Neural cell (in vitro differentiated cells): ENCODE results near the gene TBL1X. TPM values are rescaled to one million over a fixed set of nuclear protein-coding genes. Genes with fewer than 3 reads are reported as not detected.

Source experiments
- H2AFZ ChIP-seq: fragments of 200-600, 300-800 bp; sonication (generic), shearing (Covaris generic); 2 replicates; pipeline ENCODE4 v1.6.0; 2014; ENCODE audit warnings: low read depth, mild to moderate bottlenecking, antibody characterized with exemption, low read length, moderate library complexity
- H3F3A ChIP-seq: fragments of 200-600 bp; shearing (Covaris generic); 2 replicates; pipeline ENCODE4 v1.6.1; 2016; ENCODE audit warnings: mild to moderate bottlenecking, moderate library complexity, mixed read lengths, antibody characterized with exemption, low read length; ENCODE audit not compliant: insufficient read depth, poor library complexity, severe bottlenecking
- H3K27ac ChIP-seq: fragments of 200-600, 300-800 bp; sonication (generic), shearing (Covaris generic); 2 replicates; pipeline ENCODE4 v1.5.1; 2014; ENCODE audit warnings: mild to moderate bottlenecking, low read length, moderate library complexity
- H3K27me3 ChIP-seq: fragments of 300-800, 200-600 bp; sonication (generic), shearing (Covaris generic); 2 replicates; pipeline ENCODE4 v1.6.0; 2014; ENCODE audit warnings: mild to moderate bottlenecking, low read depth, low read length, moderate library complexity; ENCODE audit not compliant: insufficient read depth
- H3K36me3 ChIP-seq: fragments of 300-800, 200-600 bp; sonication (generic), shearing (Covaris generic); 2 replicates; pipeline ENCODE4 v1.5.1; 2014; ENCODE audit warnings: mild to moderate bottlenecking, antibody characterized with exemption, low read length, moderate library complexity; ENCODE audit not compliant: insufficient read depth
- H3K4me2 ChIP-seq: fragments of 300-800, 200-600 bp; sonication (generic), shearing (Covaris generic); 2 replicates; pipeline ENCODE4 v1.6.0; 2014; ENCODE audit warnings: mild to moderate bottlenecking, low read length
- H3K4me3 ChIP-seq: fragments of 300-800, 200-600 bp; sonication (generic), shearing (Covaris generic); 2 replicates; pipeline ENCODE4 v1.5.1; 2014; ENCODE audit warnings: mild to moderate bottlenecking, low read length, moderate library complexity
- H3K79me2 ChIP-seq: fragments of 200-600 bp; shearing (Covaris generic); replicated peaks from 2 replicates; pipeline ENCODE4 v1.6.0; 2014; ENCODE audit warnings: mild to moderate bottlenecking, low read length, moderate library complexity; ENCODE audit not compliant: insufficient read depth
- H3K9ac ChIP-seq: fragments of 300-800, 200-600 bp; sonication (generic), shearing (Covaris generic); 2 replicates; pipeline ENCODE4 v1.6.1; 2016; ENCODE audit warnings: mild to moderate bottlenecking, low read length, mixed read lengths
- H3K9me2 ChIP-seq: fragments of 200-600 bp; shearing (Covaris generic); 2 replicates; pipeline ENCODE4 v1.6.1; 2016; ENCODE audit warnings: mild to moderate bottlenecking, low read length, mixed read lengths; ENCODE audit not compliant: insufficient read depth
- H3K9me3 ChIP-seq: fragments of 200-600, 300-800 bp; sonication (generic), shearing (Covaris generic); 2 replicates; pipeline ENCODE4 v1.6.1; 2016; ENCODE audit warnings: mild to moderate bottlenecking, mixed run types, low read length, moderate library complexity, mixed read lengths
- H4K20me1 ChIP-seq: fragments of 200-600 bp; shearing (Covaris generic); 2 replicates; pipeline ENCODE4 v1.6.1; 2016; ENCODE audit warnings: mild to moderate bottlenecking, mixed run types; ENCODE audit not compliant: insufficient read depth
- EP300 ChIP-seq: fragments of 450-650 bp; conservative IDR thresholded peaks from 2 replicates; pipeline ENCODE4 v1.6.1; 2014; ENCODE audit warnings: antibody characterized with exemption, mild to moderate bottlenecking, moderate library complexity; ENCODE audit not compliant: poor library complexity, severe bottlenecking
- EZH2 ChIP-seq: fragments of 200-600, 300-800 bp; shearing (Covaris generic), sonication (generic); IDR thresholded peaks from 2 replicates; pipeline ENCODE4 v1.6.1; 2014; ENCODE audit warnings: antibody characterized with exemption, low read length, borderline replicate concordance, mild to moderate bottlenecking; ENCODE audit not compliant: insufficient read depth, poor library complexity, severe bottlenecking
- MXI1 ChIP-seq: fragments of 450-650 bp; conservative IDR thresholded peaks from 2 replicates; pipeline ENCODE4 v1.6.1; 2014; ENCODE audit warnings: antibody characterized with exemption, mild to moderate bottlenecking; ENCODE audit not compliant: poor library complexity, severe bottlenecking
- POLR2AphosphoS5 ChIP-seq: IDR thresholded peaks from 2 replicates; pipeline ENCODE4 v1.6.1; 2012
- RAD21 ChIP-seq: fragments of 450-650 bp; conservative IDR thresholded peaks from 2 replicates; pipeline ENCODE4 v1.6.1; 2014; ENCODE audit warnings: antibody characterized with exemption, mild to moderate bottlenecking, moderate library complexity
- SMC3 ChIP-seq: fragments of 450-650 bp; conservative IDR thresholded peaks from 2 replicates; pipeline ENCODE4 v1.6.1; 2014; ENCODE audit warnings: antibody characterized with exemption, mild to moderate bottlenecking, moderate library complexity; ENCODE audit not compliant: poor library complexity
- polyA plus RNA-seq: library from polyadenylated mRNA; depleted of rRNA; stranded (reverse); fragments of >200 nt; gene quantifications from 2 replicates; pipeline ENCODE4 v1.2.3, GENCODE V29; 2014
- TF ChIP-seq, protein P1 (sequence below): IDR thresholded peaks from 2 replicates; pipeline ENCODE4 v1.6.1; 2012; ENCODE audit warnings: borderline replicate concordance
- TF ChIP-seq, protein P2 (sequence below): fragments of 450-650 bp; IDR thresholded peaks from 2 replicates; pipeline ENCODE4 v1.5.1; 2014; ENCODE audit warnings: antibody characterized with exemption, mild to moderate bottlenecking, moderate library complexity; ENCODE audit not compliant: poor library complexity, severe bottlenecking

TBL1X gene
- polyA plus RNA-seq, 1 donor from 2014 or later = 2.2 TPM

DNA sequence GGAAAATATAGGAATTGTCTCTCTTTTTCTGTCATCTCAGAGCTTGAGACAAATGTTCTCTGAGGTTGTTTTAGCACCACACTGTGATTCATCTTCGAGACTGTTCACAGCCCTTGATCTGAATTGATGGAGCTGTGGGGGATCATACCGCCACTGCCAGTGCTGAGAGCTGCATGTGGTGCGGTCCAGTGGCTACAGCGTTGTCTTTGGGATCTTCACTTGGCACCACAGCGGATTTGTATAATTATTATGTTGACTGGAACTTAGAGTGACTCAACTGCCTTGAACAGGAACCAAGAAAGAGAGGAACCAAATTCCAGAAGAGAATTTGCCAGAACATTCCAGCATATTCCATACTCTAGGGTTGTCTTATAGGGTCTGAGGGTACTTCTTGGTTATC, 29.1 kb downstream of the TBL1X start:
- Histone ChIP-seq H4K20me1 (no peaks in the 10 kb centered on the region), H3K4me3 (no peak overlapping the region), H3K4me2 (no peak overlapping the region), H3K9me2 (no peaks in the 10 kb centered on the region), H3K9me3 (no peaks in the 10 kb centered on the region), H3K9ac (no peak overlapping the region), H3K27ac (no peak overlapping the region), H3K79me2 (peaks cover 6% of the 10 kb centered on the region), H3K36me3 (no peaks in the 10 kb centered on the region), H2AFZ (no peak overlapping the region), H3F3A (no peaks in the 10 kb centered on the region), H3K27me3 (no peaks in the 10 kb centered on the region)
- TF ChIP-seq EZH2 (no peak), POLR2AphosphoS5 (no peak), RAD21 (no peak), SMC3 (no peak), MXI1 (no peak)
- TF ChIP-seq, protein P1, sequence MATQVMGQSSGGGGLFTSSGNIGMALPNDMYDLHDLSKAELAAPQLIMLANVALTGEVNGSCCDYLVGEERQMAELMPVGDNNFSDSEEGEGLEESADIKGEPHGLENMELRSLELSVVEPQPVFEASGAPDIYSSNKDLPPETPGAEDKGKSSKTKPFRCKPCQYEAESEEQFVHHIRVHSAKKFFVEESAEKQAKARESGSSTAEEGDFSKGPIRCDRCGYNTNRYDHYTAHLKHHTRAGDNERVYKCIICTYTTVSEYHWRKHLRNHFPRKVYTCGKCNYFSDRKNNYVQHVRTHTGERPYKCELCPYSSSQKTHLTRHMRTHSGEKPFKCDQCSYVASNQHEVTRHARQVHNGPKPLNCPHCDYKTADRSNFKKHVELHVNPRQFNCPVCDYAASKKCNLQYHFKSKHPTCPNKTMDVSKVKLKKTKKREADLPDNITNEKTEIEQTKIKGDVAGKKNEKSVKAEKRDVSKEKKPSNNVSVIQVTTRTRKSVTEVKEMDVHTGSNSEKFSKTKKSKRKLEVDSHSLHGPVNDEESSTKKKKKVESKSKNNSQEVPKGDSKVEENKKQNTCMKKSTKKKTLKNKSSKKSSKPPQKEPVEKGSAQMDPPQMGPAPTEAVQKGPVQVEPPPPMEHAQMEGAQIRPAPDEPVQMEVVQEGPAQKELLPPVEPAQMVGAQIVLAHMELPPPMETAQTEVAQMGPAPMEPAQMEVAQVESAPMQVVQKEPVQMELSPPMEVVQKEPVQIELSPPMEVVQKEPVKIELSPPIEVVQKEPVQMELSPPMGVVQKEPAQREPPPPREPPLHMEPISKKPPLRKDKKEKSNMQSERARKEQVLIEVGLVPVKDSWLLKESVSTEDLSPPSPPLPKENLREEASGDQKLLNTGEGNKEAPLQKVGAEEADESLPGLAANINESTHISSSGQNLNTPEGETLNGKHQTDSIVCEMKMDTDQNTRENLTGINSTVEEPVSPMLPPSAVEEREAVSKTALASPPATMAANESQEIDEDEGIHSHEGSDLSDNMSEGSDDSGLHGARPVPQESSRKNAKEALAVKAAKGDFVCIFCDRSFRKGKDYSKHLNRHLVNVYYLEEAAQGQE = no peak
- TF ChIP-seq, protein P2, sequence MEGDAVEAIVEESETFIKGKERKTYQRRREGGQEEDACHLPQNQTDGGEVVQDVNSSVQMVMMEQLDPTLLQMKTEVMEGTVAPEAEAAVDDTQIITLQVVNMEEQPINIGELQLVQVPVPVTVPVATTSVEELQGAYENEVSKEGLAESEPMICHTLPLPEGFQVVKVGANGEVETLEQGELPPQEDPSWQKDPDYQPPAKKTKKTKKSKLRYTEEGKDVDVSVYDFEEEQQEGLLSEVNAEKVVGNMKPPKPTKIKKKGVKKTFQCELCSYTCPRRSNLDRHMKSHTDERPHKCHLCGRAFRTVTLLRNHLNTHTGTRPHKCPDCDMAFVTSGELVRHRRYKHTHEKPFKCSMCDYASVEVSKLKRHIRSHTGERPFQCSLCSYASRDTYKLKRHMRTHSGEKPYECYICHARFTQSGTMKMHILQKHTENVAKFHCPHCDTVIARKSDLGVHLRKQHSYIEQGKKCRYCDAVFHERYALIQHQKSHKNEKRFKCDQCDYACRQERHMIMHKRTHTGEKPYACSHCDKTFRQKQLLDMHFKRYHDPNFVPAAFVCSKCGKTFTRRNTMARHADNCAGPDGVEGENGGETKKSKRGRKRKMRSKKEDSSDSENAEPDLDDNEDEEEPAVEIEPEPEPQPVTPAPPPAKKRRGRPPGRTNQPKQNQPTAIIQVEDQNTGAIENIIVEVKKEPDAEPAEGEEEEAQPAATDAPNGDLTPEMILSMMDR = no peak

DNA sequence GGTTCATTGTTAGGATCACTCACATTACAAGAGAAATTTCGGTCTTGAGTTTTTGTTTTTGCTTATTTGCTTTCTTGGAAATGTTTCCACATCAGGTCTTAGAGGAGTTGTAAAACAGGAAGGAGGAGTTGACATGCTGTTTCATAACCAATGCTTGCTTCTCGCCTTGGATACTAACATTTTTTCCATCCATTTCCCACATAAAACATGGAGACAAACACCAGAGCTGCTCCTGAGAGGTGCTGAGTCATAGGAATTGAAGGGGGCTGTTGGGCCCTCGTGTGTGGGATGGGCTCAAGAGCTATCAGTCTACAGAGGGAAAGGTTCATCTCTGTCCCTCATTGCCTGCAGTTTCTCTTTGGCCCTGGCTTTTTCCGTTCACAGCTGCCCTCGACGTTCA, 29.9 kb downstream of the TBL1X start:
- Histone ChIP-seq H3K27me3 (no peaks in the 10 kb centered on the region), H2AFZ (no peak overlapping the region), H3K4me3 (no peak overlapping the region), H3K36me3 (no peaks in the 10 kb centered on the region), H3K9ac (no peak overlapping the region), H3K4me2 (no peak overlapping the region), H3K9me2 (no peaks in the 10 kb centered on the region), H3K27ac (no peak overlapping the region), H3F3A (no peaks in the 10 kb centered on the region), H3K9me3 (no peaks in the 10 kb centered on the region), H3K79me2 (peaks cover 6% of the 10 kb centered on the region), H4K20me1 (no peaks in the 10 kb centered on the region)
- TF ChIP-seq, protein P2 = no peak
- TF ChIP-seq SMC3 = no peak
- no peak for TF ChIP-seq EP300
- no peak for TF ChIP-seq MXI1
